B cell (primary cell): ENCODE results near the gene MCM10.

ENCODE experiments used
- EZH2 ChIP-seq: IDR thresholded peaks from 2 replicates; pipeline ENCODE4 v1.6.1; 2012; ENCODE audit warnings: borderline replicate concordance, low read depth, mild to moderate bottlenecking, moderate library complexity, low read length; ENCODE audit not compliant: insufficient read depth, poor library complexity, severe bottlenecking
- TF ChIP-seq, protein P1 (sequence below): fragments of 200-600 bp; IDR thresholded peaks from one replicate; pipeline ENCODE4 v1.8.0; 2022; ENCODE audit warnings: antibody characterized with exemption, mild to moderate bottlenecking

DNA sequence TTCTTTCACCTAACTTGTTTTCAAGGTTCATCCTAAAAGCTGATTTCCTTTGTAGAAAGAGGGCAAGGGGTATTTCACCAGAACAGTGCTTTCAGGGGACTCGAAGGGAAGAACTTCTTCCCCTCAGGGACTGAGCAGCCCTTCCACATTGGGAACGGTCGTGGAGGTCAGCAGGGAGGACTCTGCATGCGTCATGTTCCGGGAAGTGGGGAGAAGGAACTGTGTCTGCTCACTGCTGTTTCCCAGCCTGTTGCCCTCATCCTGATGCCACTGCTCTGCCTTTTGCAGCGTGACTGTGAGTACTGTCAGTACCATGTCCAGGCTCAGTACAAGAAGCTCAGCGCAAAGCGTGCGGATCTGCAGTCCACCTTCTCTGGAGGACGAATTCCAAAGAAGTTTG is 27.2 kb downstream of the MCM10 start:
- TF ChIP-seq EZH2 = no peak
- TF ChIP-seq, protein P1, sequence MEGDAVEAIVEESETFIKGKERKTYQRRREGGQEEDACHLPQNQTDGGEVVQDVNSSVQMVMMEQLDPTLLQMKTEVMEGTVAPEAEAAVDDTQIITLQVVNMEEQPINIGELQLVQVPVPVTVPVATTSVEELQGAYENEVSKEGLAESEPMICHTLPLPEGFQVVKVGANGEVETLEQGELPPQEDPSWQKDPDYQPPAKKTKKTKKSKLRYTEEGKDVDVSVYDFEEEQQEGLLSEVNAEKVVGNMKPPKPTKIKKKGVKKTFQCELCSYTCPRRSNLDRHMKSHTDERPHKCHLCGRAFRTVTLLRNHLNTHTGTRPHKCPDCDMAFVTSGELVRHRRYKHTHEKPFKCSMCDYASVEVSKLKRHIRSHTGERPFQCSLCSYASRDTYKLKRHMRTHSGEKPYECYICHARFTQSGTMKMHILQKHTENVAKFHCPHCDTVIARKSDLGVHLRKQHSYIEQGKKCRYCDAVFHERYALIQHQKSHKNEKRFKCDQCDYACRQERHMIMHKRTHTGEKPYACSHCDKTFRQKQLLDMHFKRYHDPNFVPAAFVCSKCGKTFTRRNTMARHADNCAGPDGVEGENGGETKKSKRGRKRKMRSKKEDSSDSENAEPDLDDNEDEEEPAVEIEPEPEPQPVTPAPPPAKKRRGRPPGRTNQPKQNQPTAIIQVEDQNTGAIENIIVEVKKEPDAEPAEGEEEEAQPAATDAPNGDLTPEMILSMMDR = no peak
